Measurements from ENCODE around the gene TMC1.

Gene TMC1

DNA sequence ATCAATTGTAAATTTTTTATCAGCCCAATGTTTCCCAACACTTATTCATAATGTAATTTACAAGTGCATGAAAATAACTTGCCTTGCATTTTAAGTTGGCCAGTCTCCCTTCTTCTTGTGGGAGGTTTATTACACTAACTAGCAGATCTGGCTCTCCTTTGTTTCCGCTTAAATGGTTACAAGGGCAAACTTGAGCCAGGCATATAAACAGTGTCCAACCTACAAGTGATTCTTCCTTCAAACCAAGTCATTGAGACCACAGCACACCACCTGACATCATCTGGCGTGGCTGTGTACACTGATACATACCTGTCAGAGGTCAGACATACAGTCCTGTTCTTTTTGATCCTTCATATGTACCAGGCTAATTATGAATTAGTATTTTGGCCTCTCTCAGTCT is 351.3 kb downstream of the TMC1 start:
- DNase-seq (ENCODE audit: low read depth), result no peak
- in situ Hi-C loops (cut with HindIII; ENCODE audit: low sequenced_read_pairs), result loop anchor here (25.0 kb wide), 1 partner anchor 215 kb away; no protein-coding TSS in a partner anchor

DNA sequence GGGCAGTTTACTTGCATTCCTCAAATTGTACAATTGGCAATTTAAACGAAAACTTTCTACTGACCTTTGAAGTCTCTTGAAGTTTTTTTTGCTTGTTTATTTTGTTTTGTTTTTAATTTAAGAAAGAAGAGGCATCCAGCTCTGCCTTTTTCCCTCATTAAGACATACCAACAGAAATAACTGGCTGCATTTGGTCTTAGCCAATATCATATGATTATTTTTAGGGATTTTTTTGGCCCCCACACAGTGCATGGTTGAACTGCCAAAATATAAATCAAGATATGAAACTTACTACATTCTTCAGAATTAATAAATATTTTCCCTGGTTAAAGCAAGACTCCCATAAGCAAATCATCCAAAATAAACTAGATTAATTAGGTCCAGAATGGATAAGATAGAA is 352.0 kb downstream of the TMC1 start:
- no peak for TF ChIP-seq CTCF (IDR thresholded peaks at IDR 0.05; ENCODE audit: low read depth, low read length, missing control alignments)
- no peak overlapping the region for H3K4me3 ChIP-seq (ENCODE audit: low read depth, low read length)
- no peak for DNase-seq (ENCODE audit: low read depth)
- in situ Hi-C loops (cut with HindIII; ENCODE audit: low sequenced_read_pairs), result loop anchor here (25.0 kb wide), 1 partner anchor 214 kb away; no protein-coding TSS in a partner anchor

More for the DNA sequence above, 351.3 kb downstream of the TMC1 start:
- TF ChIP-seq CTCF (IDR thresholded peaks at IDR 0.05; ENCODE audit: low read depth, low read length, missing control alignments), result no peak
- H3K4me3 ChIP-seq (ENCODE audit: low read depth, low read length), result no peak overlapping the region

DNA sequence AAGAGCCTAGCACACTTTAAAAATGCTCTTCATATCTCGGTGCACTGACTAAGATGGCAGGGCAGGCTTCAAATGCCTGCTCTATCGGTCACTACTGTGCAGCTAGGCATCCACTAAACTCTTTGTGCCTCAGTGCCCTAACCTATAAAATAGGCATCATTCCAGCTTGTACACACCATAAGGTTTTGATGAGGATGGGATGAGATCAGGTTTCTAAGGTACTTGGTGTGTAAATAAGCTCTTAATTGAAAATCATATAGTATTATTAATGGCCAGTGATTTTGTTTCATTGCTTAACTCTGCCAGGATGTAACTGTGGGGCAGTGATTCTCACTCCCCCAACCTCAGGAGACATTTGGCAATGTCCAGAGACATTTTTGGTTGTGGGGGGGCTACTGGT is 352.9 kb downstream of the TMC1 start:
- in situ Hi-C loops (cut with HindIII; ENCODE audit: low sequenced_read_pairs), result loop anchor here (25.0 kb wide), 1 partner anchor 213 kb away; no protein-coding TSS in a partner anchor

DNA sequence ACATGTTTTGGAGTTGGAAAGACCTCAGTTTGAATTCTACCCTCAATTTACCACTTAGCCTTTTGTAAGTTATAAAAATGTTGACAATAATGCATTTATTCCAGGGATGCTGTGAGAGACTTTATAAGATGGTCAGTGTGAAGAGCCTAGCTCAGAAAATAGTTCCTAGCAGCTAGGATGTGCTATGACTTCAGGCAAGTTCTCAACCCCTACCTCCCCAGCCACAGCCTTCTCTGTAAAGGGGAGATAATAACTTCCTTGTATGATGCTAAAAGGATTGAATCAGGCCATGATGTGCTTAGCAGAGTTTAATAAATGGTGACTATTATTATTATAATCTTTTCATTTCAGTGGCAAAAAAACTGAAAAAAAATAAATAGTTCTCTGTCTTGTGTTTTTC is 353.8 kb downstream of the TMC1 start:
- TF ChIP-seq CTCF (IDR thresholded peaks at IDR 0.05; ENCODE audit: low read depth, low read length, missing control alignments), result no peak
- in situ Hi-C loops (cut with HindIII; ENCODE audit: low sequenced_read_pairs), result no loop called here
- no peak for DNase-seq (ENCODE audit: low read depth)
- no peak overlapping the region for H3K4me3 ChIP-seq (ENCODE audit: low read depth, low read length)

More for the DNA sequence above, 352.9 kb downstream of the TMC1 start:
- DNase-seq (ENCODE audit: low read depth), result no peak
- H3K4me3 ChIP-seq (ENCODE audit: low read depth, low read length), result no peak overlapping the region
- TF ChIP-seq CTCF (IDR thresholded peaks at IDR 0.05; ENCODE audit: low read depth, low read length, missing control alignments), result no peak

GRCh38 chr9:72880821-72881220 is 359.4 kb downstream of the TMC1 start:
- in situ Hi-C loops (cut with HindIII; ENCODE audit: low sequenced_read_pairs), result no loop called here
- no peak for TF ChIP-seq CTCF (IDR thresholded peaks at IDR 0.05; ENCODE audit: low read depth, low read length, missing control alignments)
- DNase-seq (ENCODE audit: low read depth), result no peak
- H3K4me3 ChIP-seq (ENCODE audit: low read depth, low read length), result no peak overlapping the region

DNA sequence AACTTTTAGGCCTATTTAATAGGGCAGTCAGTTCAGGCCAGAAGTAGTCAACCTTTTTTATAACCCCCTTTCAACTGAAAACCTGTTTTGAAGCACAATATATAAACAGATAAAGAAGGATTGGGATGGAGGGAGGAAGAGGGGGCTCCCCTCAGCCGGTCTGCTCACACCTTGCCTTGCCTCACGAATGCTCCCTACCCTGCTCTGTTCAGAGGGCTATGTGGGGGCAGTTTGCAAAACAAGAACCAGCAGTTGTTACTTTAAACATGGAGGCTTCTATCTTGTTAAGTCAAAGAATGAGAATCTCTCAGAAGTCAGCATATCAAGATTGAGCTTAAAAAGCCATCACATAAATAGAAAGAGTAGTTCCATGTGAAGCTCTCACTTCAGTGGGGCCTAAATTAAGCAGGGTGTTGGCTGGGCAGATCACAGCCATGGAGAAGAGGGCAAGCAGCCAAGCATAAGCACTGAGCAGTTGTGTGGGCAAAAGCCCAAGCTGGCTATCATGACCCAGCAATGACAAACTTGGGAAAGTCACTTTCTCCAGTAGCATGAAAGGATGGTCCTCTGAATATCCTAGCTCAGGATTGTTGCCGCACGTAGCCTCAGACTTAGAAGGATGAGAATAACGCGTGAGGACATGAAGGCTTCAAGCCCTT is 360.8 kb downstream of the TMC1 start:
- no peak for TF ChIP-seq CTCF (IDR thresholded peaks at IDR 0.05; ENCODE audit: low read depth, low read length, missing control alignments)

More for the DNA sequence above, 360.8 kb downstream of the TMC1 start:
- no peak overlapping the region for H3K4me3 ChIP-seq (ENCODE audit: low read depth, low read length)
- DNase-seq (ENCODE audit: low read depth), result no peak
- in situ Hi-C loops (cut with HindIII; ENCODE audit: low sequenced_read_pairs), result no loop called here
